Inflammatory macrophage (primary cell): Measurements from ENCODE around the gene DSTN.

ENCODE experiments used
- DNase-seq, 2 donors: peaks; one replicate each; pipeline ENCODE4 v3.0.0-alpha.2; 2020 to 2022
- total RNA-seq, 18 experiments: gene quantifications; one replicate each; lab custom pipeline; 2026; ENCODE audit warnings: mixed read lengths in 6 of 18, inconsistent platforms in 2 of 18; lab: John Stamatoyannopoulos, UW

Gene DSTN
- 43.7 to 120 (median 73.5) reads per million in 18 experiments for total RNA-seq

DNA sequence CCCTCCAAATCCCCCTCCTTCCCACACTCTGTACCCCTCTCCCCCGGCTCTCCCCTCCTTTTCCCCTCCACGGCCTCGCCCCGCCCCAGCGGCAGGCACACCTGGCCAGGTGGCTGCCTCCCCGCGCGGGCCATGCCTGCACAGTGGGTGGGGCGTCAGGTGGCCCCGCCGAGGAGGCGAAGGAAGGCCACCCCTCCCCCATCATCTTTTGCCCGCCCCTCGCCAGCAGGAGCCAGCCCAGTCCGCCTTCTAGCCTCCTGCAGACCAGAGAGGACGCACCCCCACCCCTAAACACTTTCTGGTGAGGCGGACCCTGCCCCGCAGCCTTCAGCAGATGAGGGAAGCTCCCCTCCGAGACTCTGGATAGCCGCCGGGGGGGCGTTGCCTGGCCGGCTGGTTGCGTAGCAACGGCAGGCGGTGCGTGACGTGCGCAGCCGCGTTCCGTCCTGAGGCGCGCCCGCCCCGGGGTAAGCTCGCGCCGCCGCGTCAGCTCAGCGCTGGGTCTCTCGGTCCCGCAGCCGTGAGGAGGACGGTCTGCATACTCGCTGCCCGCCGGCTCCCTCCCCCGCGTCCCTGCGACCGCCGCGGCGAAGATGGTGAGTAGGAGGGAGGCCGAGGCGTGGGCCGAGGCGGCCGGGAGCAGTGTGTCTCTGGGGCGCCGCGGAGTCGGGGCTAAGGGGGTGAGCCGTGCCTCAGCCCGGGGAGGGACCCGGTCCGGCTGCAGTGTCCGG, at the start of gene DSTN:
DSTN (plus strand) TSS at position 460 of the 731 bp plus-strand sequence; CDS start at position 594, 134 bp downstream.
- peak; percentile 87 to 93 for DNase-seq

DNA sequence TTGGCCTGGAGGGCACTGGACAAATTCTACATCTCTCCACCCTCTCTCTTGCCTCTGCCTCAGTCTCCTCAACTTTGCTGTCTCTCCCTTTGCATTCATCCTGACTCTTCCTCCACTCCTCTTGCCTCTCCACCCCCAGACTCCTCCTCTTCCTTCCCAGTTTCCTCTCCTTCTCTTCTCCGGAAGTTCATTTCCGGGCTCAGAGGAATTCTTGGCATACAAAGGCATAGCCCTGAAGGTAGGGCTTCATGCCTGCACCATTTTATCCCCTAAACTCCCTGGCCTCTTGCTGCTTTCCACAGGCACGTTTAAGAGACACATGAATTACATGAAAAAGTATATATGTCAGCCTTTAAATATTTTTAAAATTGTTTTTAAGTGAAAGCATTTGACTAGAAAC, 49.3 kb upstream of the DSTN start:
- DNase-seq: no peak

DNA sequence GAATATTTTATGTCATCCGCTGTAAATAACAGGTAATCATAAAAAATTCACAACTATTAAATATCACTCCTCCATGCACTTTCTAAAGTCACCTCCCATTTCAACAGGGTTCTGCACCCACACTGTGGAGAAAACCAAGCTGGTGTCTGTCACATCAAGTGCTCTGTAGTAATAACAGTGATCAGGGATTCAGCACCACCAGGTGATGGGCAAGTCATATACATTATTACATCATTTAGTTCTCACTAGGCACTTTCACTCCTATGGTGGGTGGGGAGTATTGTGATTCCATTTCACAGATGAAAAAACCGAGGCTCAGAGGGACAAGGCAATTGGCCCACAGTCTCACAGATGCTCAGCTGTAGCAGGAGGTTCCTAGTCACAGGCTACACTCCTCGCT, 47.3 kb upstream of the DSTN start:
- DNase-seq: no peak

DNA sequence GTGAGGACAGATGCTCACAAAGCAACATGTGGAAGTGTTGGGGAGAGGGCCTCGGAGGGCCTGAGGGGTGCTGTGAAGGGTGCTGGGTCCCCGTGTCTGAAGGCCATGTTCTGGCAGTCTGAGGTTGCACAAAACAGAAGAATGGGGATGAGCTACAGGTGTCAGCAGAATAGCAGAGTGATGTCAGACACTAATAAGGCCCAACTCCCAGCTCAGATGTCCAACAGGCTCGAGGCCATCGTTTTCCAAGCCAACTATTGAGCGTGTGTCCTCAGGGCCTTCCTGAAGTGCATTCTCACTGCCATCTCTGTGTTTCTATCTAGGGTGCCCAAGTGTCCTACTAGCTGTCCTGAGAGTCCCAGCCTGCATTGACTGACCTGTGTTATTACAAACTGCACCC, 46.5 kb upstream of the DSTN start:
- no peak for DNase-seq

DNA sequence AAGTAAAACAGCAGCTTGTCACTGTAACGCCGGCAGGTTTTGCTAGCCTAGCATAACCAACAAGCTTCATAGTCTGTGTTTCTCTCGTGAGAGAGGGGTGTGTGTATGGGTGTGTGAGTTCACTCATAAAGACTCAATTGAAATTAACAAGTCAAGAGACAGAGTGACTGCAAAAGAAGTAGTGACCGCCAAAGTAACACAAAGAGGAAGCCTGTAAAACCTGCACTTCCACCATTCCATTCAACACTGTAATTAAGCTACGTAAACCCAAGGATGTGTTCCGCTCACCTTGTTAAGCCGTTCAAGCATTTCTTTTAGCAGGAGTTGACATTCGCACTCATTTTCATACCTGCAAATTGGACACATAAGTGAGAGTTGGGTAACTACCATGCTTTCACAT, 45.3 kb upstream of the DSTN start:
- DNase-seq: no peak

DNA sequence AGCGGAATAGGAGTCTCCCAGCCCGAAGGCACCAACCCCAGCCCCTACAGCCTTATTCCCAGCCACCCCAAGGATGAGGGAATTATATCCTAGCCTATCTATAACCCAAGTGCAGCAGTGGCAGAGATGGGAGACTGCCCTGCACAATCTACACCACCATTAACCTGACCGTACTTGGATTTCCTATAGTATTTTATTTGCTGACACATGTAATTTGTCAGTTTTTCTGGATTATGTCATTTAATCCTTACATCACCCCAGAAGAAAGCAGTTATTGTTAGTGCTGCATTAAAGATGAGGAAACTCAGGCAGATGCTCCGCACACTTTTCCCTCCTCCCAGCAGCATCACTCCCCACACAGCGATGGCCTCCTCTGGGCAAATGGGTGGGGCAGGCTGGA, 44.7 kb upstream of the DSTN start:
- no peak for DNase-seq

DNA sequence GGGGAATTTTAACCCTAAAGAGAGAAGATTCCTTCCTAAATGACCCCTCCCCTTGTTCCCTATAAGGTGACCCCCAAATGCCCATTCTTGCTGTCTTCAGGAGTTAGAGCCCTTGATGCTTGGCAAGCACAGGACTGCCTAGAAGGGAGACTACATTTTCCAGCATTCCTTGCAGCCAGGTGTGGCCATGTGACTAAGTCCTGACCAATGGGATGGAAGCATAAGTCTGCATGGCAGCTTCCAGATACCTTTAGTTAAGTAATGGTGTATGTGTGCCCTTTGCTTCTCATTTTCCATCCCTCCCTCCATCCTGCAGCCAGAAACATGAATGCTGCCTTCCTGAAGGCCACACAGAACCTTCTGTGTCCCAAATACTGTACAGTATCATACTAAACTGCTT, 44.2 kb upstream of the DSTN start:
- DNase-seq: no peak

DNA sequence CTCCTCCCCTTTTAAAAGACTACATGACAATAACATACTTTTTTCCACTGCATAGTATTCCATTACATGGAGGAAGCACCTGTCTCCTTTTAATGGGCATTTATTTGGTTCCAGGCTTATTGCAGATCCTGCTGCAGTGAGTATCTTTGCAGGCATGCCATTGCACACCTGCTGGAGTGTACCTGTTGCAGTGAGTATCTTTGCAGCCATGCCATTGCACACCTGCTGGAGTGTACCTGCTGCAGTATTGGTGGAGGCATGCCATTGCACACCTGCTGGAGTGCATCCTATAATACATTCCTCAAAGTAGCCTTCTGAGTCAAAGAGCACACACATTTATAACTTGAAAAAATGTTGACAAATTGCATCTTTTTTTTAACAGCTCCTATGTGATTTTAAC, 40.3 kb upstream of the DSTN start:
- no peak for DNase-seq

DNA sequence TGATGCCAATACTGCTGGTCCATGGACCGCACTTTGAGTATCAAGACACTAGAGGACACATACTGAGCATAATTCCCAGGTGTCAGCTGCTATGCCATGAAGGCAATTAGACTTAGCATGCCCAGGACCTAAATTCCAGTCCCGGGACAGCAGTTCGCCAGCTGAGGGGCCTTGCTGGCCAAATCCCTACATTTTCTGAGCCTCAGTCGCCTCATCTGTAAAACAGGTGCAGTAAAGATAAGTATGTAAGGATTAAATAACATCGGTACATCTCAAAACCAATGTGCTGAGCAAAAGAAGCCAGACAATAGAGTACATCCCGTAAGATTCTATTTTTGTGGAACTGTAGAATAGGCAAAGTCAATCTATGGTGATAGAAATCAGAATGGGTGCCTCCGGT, 39.7 kb upstream of the DSTN start:
- DNase-seq: no peak

DNA sequence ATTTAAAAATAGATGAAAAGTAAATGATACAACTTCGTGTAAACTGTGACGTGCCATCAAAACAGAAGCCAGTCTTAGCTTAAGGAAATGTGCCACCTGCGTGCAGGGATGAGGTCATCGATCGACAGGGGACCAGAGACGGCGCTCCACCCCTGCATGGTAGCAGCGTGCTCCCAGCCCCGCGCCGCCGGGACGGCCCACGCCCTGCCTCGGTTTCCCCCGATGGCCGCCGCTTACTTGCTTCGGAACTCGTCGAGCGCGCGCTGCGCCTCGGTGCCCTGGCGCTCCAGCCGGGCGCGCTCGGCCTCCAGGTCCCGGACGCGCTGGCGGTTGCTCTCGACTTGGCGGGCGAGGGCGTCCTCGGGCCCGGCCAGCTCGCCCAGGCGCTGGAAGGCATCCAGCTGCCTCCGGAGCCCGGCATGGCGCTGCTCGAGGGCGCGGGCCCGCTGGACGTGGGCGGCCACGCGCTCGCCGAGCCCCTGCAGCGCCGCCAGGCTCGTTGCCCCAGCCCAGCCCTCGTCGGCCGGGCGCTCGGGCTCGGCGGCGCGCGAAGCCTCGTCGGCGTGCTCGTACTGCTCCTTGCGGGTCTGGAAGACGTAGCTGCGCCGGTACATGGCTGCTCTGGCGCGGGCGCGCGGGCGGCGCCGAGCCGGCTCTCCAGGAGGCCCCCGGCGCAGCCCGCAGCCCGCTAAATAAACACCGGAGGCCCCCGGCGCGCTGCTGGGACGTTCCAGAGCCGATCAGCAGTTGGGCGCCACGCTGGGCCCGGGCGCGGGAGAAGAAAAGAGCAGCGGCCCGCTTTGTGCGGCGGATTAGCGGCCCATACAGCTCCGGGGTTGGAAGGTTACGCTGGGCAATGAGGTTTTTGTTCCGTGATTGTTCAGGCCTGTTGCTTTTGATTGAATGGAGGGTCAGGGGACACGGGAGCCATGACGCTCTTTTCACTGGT, 38.9 kb upstream of the DSTN start, which contains the start of gene BFSP1:
BFSP1 (minus strand) TSS at position 664 of the 949 bp plus-strand sequence; CDS start at position 614, 50 bp downstream.
- DNase-seq: peak; percentile 35 to 63

DNA sequence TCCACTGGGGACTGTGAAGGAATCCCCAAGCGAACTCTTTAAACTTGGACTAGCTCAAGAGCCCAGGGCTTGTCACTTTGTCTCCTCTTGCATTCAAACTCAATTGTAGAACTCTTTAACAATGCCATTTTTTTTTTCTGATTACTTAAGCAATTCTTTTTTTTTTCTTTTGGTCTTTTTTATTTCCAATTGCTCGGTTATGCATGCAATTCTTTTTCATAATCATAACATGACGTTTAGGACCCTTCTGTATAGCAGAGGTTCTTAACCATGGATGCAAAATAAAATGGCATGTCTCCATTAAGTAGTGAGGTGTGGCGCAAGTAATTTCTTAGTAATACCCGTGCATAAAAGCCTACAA, 38.2 kb upstream of the DSTN start:
- no peak for DNase-seq

DNA sequence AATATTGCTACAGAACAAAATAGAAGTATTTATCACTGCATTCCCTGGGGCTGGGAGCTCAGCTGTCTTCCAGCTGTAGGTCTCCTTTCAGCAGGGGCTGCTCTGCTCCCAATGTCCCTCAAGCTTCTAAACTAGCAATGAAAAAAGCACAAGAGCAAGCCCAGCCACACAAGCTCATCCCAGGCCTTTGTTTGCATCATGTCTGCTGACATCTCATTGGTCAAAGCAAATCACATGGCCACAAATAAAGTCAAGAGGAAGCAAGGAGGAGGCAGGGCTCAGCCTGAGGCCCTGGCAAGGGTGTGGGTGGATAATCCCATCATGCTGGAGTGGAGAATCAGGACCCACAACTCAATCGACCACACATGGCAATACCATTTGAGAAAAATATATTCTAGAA, 36.5 kb upstream of the DSTN start:
- peak; percentile 57 to 73 for DNase-seq

DNA sequence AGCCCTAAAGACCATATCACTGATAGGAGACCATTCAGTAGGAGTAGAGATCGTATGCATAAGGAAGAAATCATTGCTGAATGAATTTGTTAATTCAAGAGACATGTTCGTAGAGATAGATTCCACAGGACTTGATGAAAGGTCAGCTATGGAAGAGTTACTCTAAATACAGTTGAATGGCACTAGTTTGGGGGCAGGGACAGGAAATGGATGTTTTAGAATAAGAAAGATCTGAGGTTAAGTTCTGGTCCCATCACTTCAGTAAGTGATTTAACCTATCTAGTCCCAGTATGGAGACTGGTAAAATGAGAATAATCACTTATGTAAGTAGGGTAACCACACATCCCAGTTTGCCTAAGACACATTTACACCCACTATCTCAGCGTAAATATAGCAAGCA, 35.8 kb upstream of the DSTN start:
- no peak for DNase-seq

DNA sequence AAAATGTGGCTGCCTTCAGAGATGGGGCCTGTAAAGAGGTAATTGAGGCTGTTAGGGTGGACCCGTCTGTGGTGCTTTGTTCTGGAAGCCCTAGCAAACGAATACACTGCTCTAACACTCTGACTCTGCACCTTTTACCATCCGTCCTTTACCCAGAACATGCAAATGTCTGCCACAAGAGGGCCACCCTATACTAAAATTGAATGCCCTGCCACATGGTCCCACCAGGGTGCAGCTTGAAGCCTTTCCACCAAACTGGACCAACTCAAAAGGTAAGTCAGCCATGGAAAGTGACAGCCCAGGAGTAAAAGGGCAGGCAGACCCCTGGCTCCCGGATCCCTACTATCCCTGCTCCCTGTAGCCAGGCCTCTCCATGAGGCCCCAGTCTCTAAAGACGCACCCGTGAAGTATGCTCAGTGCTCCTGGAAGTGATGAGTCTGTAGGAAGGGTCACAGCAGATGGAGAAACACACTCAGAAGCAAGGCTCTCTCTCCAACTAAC, 32.9 kb upstream of the DSTN start:
- peak; percentile 64 to 67 for DNase-seq

DNA sequence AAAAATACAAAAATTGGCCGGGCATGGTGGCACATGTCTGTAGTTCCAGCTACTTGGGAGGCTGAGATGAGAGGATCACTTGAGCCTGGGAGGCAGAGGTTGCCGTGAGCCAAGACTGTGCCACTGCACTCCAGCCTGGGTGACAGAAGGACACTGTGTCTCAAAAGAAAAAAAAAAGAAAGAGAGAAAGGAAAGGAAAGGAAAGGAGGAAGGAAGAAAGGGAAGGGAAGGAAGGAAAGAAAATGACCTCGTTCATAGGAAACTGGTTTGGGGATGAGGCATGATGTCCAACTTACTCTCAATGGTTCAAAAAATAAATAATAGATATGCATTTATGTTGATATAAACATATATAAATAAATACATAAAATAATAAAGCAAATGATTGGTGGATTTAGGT, 31.9 kb upstream of the DSTN start:
- DNase-seq: no peak

DNA sequence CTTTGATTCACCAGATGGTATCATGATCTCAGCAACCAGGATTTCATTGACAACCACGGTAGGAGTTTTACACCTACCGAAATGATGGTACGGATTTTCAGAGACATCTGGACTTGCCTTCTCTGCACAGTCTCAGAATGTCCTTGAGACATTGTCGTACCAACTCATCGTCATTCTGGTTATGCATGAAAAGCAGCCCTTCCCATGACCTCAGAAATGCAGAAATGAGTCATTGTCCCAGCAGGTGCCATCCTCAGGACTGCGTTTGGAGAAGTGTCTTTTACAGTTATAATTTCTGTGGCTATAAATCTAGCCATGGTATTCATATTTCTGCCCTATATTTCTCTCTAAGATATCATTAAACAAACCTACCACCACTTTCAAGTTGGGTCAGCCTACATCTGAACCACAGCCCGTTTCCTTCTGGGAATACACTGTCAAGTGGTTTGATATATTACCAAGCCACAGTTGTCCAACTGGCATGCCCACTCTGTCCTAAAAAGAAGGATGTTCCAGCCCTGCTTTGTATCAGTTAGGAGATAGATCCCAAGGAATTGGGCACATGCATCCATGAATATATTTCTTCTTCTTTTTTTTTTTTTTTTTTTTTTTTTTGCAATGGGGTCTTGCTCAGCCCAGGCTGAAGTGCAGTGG, 31.2 kb upstream of the DSTN start:
- DNase-seq: peak in 1 of 2 donors; percentile 45

DNA sequence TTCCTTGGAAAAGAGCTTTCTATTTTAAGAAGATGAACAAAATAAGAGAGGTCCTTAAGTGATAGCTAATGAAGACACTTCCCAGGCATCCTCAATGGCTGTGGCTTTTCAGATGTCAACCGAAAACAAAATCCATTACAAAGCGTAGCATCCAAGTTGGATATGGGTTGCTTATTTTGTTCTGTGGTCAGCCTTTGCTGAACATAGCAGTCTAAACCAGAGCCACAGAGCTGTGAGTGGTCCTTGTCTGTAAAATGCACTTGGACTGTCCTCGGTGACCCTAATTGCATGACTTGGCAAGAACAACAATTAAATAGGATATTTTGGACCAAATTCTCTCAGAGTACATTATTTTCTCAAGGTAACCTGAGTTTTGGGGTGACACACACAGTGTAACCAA, 28.3 kb upstream of the DSTN start:
- DNase-seq: no peak

DNA sequence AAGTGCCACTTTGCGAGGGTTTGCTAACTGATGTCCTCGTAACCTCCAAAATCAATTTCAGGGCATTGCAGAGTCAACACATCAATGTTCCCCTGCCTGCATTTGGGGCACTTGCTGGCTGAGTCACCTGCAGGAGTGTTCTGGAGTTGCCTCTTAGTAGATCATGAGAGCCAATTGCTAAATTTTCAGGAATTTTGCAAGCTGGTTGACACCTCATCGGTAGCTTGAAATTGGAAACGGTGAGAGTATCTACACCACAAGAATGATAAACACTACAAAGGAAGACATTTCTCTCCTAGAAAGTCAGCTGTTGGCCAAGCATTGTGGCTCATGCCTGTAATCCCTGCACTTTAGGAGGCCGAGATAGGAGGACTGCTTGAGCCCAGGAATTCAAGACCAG, 27.9 kb upstream of the DSTN start:
- no peak for DNase-seq

DNA sequence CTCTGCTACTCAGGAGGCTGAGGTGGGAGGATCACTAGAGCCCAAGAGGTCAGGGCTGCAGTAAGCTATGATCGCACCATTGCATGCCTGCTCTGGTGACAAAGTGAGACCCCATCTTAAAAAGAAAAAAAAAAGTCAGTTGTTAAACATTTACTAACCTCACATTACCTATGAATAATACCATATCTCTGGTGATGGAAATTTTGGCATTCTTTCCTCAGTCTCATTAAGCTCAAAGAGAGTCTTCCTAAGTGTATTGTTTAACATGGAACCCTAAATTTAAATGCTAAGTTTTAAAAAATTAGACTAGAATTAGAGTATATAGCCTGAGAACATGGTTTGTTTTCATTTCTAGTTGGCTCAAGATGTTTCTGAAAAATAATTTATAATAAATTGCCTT, 27.4 kb upstream of the DSTN start:
- DNase-seq: no peak

DNA sequence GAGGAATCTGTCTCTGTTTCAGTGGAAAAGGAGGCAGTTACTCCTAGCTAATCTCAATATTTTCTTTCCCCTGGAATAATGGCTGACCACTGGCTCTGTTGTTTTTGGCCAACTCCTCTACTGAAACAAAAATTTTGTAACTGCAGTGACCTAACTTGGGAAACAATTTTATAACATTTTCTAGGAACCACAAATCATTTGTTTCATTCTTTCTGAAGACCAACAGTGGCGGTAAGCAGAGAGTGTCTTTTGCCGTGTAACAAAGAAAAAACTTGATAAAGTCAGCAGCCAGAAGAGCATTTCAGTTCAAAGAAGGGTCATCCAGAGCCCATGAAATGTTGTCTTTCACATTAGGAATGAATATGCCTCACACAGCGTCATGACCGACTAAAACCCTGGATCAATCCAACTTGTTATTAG, 26.9 kb upstream of the DSTN start:
- no peak for DNase-seq

DNA sequence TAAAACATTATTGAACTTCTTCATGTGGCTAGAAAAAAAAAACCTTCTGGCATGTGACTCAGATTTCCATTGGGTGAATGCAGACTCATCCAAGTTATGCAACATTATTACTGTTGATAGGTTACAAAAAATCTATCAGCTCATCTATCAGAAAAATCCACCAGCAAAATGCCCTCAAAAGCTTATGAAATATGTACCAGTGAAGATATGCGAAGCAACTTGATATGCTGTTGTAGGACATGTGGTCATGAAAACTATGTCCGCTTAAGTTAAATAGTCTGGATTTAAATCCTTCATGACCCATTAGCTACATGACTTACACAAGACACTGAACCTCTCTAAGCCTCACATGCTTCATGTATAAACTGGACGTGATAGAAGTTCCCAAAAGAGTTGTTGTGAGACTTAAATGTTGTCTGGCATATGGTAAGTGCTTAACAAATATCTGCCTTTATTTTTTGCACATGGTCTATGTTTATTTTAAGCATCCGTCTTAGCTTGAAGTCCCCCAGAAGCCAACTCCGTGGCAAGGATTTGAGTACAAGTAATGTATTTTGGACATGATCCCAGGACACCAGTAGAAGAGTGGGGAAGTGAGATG, 26.2 kb upstream of the DSTN start:
- DNase-seq: no peak

DNA sequence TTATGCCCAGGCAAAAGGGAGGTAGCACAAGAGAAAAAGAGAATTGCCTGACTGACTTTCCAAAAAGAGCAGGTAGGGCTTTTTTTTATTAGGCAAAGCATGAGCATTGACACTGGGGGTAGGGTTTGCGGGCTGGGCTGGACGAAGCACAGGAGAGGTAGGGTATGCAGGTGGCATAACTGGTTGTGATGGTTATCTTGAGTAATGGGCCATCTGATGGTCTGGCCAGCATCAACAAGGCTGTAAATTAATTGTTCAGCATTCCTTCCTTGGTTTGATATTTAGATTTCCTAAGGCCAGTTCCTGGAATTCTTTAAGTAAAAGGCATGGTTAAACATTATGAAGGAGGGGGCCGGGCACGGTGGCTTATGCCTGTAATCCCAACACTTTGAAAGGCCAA, 24.7 kb upstream of the DSTN start:
- no peak for DNase-seq

DNA sequence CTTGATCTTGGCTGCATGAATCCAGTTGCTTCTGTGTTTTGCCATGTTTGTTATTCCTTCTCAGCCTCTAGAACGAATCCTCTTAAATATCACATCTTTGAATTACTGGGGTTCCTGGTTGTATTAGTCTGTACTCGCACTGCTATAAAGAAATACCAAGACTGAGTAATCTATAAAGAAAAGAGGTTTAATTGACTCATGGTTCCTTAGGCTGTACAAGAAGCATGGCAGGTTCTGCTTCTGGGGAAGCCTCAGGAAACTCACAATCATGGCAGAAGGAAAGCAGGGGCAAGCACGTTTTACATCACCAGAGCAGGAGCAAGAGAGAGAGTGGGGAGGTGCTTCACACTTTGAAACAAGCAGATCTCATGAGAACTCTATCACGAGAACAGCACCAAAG, 20.7 kb upstream of the DSTN start:
- no peak for DNase-seq
